Measurements from ENCODE around the gene CXXC1. TPM values are rescaled to one million over a fixed set of nuclear protein-coding genes. Genes with fewer than 3 reads are reported as not detected.

The CXXC1 gene
- total and polyA plus RNA-seq, 2 of the 13 experiments (the other 11 are each of a cell fraction or from before 2014, with no cell fraction given), result 32.9 to 39.0 TPM

DNA sequence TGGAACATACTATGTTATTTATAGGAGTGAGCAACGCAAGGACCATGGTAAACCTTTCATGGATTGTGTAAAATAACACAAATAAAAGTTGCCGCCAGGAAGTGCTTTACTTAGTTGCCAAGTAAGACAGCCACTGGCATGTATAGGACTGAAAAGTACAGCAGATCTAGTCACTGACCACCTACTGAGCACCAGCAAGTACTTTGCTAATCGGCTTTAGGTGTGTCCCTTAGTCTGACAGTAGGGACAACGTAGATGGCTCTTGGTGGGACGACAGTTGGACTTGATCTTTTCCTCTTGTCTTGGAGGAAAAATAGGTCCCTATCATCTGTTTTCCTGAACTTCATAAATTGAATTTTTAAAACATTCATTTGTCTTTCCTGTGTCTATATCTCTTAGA is 13.6 kb upstream of the CXXC1 start (continued):
- no peak for TF ChIP-seq ZEB1 (IDR thresholded peaks at IDR 0.05; ENCODE audit: insufficient replicate concordance, low read depth)
- TF ChIP-seq, protein P1, sequence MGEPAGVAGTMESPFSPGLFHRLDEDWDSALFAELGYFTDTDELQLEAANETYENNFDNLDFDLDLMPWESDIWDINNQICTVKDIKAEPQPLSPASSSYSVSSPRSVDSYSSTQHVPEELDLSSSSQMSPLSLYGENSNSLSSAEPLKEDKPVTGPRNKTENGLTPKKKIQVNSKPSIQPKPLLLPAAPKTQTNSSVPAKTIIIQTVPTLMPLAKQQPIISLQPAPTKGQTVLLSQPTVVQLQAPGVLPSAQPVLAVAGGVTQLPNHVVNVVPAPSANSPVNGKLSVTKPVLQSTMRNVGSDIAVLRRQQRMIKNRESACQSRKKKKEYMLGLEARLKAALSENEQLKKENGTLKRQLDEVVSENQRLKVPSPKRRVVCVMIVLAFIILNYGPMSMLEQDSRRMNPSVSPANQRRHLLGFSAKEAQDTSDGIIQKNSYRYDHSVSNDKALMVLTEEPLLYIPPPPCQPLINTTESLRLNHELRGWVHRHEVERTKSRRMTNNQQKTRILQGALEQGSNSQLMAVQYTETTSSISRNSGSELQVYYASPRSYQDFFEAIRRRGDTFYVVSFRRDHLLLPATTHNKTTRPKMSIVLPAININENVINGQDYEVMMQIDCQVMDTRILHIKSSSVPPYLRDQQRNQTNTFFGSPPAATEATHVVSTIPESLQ (CRISPR knock-in tag; conservative IDR thresholded peaks at IDR 0.05), result no peak
- TF ChIP-seq FOXA3 (CRISPR knock-in tag; IDR thresholded peaks at IDR 0.05), result no peak
- no peak for TF ChIP-seq ZFYVE20 (CRISPR knock-in tag; IDR thresholded peaks at IDR 0.05; ENCODE audit: borderline replicate concordance, low read depth)

DNA sequence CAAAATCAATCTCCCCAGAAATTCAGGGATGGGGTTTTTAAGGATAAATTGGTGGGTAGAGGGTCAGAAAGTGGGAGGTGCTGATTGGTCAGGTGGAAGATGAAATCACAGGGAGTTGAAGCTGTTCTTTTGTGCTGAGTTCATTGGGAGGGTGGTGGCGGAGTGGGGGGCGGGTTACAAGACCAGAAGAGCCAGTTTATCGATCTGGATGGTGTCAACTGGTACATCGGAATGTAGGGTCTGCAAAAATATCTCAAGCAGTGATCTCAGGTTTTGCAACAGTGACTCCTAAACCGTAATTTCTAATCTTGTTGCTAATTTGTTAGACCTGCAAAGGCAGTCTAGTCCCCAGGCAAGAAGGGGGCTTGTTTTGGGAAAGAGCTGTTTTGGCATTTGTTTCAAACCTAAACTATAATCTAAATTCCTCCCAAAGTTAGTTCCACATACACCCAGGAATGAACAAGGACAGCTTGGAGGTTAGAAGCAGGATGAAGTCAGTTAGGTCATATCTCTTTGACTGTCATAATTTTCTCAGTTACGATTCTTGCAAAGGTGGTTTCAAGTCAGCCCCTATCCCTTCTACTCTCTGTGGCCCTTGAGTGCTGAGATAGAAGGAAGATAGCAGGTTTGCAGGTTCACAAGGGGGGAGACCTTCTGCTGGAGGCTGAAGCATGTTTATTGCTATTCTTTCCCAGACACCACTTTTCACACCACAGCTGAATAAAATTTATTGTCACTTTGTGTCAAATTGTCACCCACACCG is 12.3 kb upstream of the CXXC1 start:
- in situ Hi-C loops (cut with HindIII; ENCODE audit: extremely low pct_ligation_motif_present, low pct_unique_long_range_greater_than_20kb), result no loop called here
- no peak overlapping the region for H3K9ac ChIP-seq (ENCODE audit: insufficient read depth, low read depth, low read length)
- H3K9me3 ChIP-seq (ENCODE audit: low read length), result no peaks in the 10 kb centered on the region
- intact Hi-C loops (cut with micrococcal nuclease; ENCODE audit: unreplicated experiment), result no loop called here
- POLR2A ChIA-PET, result no interaction called here
- no TSS peak for BruUV-seq (replicated peaks)
- WGBS (ENCODE audit: low lambda C conversion rate), result 8% methylated on average over 7 of the region's 7 CpGs
- no peaks in the 10 kb centered on the region for H3K79me2 ChIP-seq (ENCODE audit: insufficient read depth, low read length)
- H3K4me3 ChIP-seq (replicated peaks in 1 of 3; ENCODE audit: insufficient read depth in 1 of 3, low read depth in 2 of 3, low read length in 3 of 3), result no peak overlapping the region
- no peak for FAIRE-seq
- no peak overlapping the region for H3K4me2 ChIP-seq (ENCODE audit: low read depth, low read length)
- no peak overlapping the region for H3K27ac ChIP-seq (ENCODE audit: extremely low read length, insufficient read depth, low read length)
- no peaks in the 10 kb centered on the region for H3K36me3 ChIP-seq (replicated peaks in 1 of 2; ENCODE audit: control insufficient read depth in 1 of 2, insufficient read depth in 2 of 2, low read length in 2 of 2)
- H3K4me1 ChIP-seq (ENCODE audit: insufficient read depth, low read length), result no peaks in the 10 kb centered on the region
- H3K27me3 ChIP-seq (ENCODE audit: control insufficient read depth in 1 of 2, insufficient read depth in 2 of 2, low read length in 2 of 2), result peaks cover 2 to 11% of the 10 kb centered on the region in 2 experiments; a peak in 3 of 5 replicates
- H4K20me1 ChIP-seq (ENCODE audit: insufficient read depth, low read length), result no peaks in the 10 kb centered on the region
- no peak for DNase-seq (ENCODE audit: low spot score)
- no peak overlapping the region for H2AFZ ChIP-seq (ENCODE audit: low read length)
- ATAC-seq, result no peak
- CTCF ChIA-PET (ENCODE audit: low intra/inter-chr PET ratio, low total read pairs), result no interaction called here
- TF ChIP-seq ZNF572 (CRISPR knock-in tag; IDR thresholded peaks at IDR 0.05) (no peak), FOXA3 (CRISPR knock-in tag; IDR thresholded peaks at IDR 0.05) (no peak), MTA1 (CRISPR knock-in tag; IDR thresholded peaks at IDR 0.05; ENCODE audit: borderline replicate concordance) (no peak), ZNF546 (CRISPR knock-in tag; conservative IDR thresholded peaks at IDR 0.05) (no peak), PHF21A (CRISPR knock-in tag; IDR thresholded peaks at IDR 0.05) (no peak), MAFK (conservative IDR thresholded peaks at IDR 0.05 in 1 of 2, IDR thresholded peaks at IDR 0.05 in 1 of 2; ENCODE audit: low read length in 2 of 2) (no peak), MLLT10 (CRISPR knock-in tag; IDR thresholded peaks at IDR 0.05) (no peak), NONO (IDR thresholded peaks at IDR 0.05) (no peak), NONO (CRISPR knock-in tag; conservative IDR thresholded peaks at IDR 0.05) (no peak)
- TF ChIP-seq, protein P2, sequence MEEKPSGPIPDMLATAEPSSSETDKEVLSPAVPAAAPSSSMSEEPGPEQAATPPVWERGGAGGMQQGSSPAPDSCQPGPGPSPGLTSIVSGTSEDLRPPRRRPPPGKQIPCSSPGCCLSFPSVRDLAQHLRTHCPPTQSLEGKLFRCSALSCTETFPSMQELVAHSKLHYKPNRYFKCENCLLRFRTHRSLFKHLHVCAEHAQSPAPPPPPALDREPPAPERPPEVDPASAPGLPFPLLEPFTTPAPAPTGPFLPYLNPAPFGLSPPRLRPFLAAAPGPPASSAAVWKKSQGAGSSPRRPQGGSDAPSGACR (CRISPR knock-in tag; IDR thresholded peaks at IDR 0.05), result no peak
- TF ChIP-seq, protein P3, sequence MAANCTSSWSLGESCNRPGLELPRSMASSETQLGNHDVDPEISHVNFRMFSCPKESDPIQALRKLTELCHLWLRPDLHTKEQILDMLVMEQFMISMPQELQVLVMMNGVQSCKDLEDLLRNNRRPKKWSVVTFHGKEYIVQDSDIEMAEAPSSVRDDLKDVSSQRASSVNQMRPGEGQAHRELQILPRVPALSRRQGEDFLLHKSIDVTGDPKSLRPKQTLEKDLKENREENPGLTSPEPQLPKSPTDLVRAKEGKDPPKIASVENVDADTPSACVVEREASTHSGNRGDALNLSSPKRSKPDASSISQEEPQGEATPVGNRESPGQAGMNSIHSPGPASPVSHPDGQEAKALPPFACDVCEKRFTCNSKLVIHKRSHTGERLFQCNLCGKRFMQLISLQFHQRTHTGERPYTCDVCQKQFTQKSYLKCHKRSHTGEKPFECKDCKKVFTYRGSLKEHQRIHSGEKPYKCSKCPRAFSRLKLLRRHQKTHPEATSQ (CRISPR knock-in tag; IDR thresholded peaks at IDR 0.05; ENCODE audit: borderline replicate concordance), result no peak
- TF ChIP-seq, protein P4, sequence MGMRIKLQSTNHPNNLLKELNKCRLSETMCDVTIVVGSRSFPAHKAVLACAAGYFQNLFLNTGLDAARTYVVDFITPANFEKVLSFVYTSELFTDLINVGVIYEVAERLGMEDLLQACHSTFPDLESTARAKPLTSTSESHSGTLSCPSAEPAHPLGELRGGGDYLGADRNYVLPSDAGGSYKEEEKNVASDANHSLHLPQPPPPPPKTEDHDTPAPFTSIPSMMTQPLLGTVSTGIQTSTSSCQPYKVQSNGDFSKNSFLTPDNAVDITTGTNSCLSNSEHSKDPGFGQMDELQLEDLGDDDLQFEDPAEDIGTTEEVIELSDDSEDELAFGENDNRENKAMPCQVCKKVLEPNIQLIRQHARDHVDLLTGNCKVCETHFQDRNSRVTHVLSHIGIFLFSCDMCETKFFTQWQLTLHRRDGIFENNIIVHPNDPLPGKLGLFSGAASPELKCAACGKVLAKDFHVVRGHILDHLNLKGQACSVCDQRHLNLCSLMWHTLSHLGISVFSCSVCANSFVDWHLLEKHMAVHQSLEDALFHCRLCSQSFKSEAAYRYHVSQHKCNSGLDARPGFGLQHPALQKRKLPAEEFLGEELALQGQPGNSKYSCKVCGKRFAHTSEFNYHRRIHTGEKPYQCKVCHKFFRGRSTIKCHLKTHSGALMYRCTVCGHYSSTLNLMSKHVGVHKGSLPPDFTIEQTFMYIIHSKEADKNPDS (CRISPR knock-in tag; IDR thresholded peaks at IDR 0.05), result no peak
